H1 (cell line): Measurements from ENCODE around the gene SNCAIP. TPM values are rescaled to one million over a fixed set of nuclear protein-coding genes. Genes with fewer than 3 reads are reported as not detected.

ENCODE experiments used
- CTCF ChIA-PET: fragments of 300-600 bp; sonication (Branson Sonifier 250); formaldehyde crosslinking; loops from one replicate; lab custom pipeline; 2021; ENCODE audit not compliant: partially characterized antibody; lab: Charles Lee
- POLR2A ChIA-PET: fragments of 300-600 bp; sonication (Branson Sonifier 250); formaldehyde crosslinking; loops from one replicate; lab custom pipeline; 2021; ENCODE audit warnings: inconsistent platforms; ENCODE audit not compliant: partially characterized antibody; lab: Charles Lee
- DNase-seq, 2 experiments: peaks; one replicate each; pipeline versions ENCODE4 v3.0.0 to v3.0.0-alpha.2; 2010 to 2022; ENCODE audit warnings: low spot score in 2 of 2, low read depth in 1 of 2, mixed read lengths in 1 of 2
- FAIRE-seq: peaks from 2 replicates; lab custom pipeline; 2011; peaks lifted over from hg19 to GRCh38; lab: Jason Lieb, UNC
- H2AFZ ChIP-seq: 2 replicates; pipeline ENCODE4 v1.8.1; 2012; ENCODE audit warnings: low read length, inconsistent platforms
- H2AK5ac ChIP-seq: 2 replicates; pipeline ENCODE4 v1.6.1; 2013; ENCODE audit warnings: low read depth, low read length
- H2BK120ac ChIP-seq: replicated peaks from 2 replicates; pipeline ENCODE3; 2013; ENCODE audit warnings: low read depth, low read length, inconsistent platforms
- H2BK12ac ChIP-seq: 2 replicates; pipeline ENCODE4 v1.6.1; 2013; ENCODE audit warnings: low read depth, low read length
- H2BK15ac ChIP-seq: 2 replicates; pipeline ENCODE4 v1.6.1; 2013; ENCODE audit warnings: low read length
- H2BK20ac ChIP-seq: 2 replicates; pipeline ENCODE4 v1.6.1; 2013; ENCODE audit warnings: low read length
- H2BK5ac ChIP-seq: 2 replicates; pipeline ENCODE4 v1.6.1; 2013; ENCODE audit warnings: low read depth, low read length
- H3K14ac ChIP-seq: 2 replicates; pipeline ENCODE4 v1.6.1; 2013; ENCODE audit warnings: inconsistent platforms; ENCODE audit not compliant: insufficient read length
- H3K18ac ChIP-seq: 2 replicates; pipeline ENCODE4 v1.6.1; 2013; ENCODE audit warnings: low read length; ENCODE audit errors: extremely low read depth
- H3K23ac ChIP-seq: 2 replicates; pipeline ENCODE4 v1.6.1; 2013; ENCODE audit warnings: inconsistent platforms; ENCODE audit not compliant: insufficient read length
- H3K23me2 ChIP-seq: 2 replicates; pipeline ENCODE4 v1.6.1; 2013; ENCODE audit warnings: low read depth, low read length
- H3K27ac ChIP-seq: 2 replicates; pipeline ENCODE4 v1.6.1; 2011; ENCODE audit warnings: low read depth, low read length, inconsistent platforms
- H3K27me3 ChIP-seq, 4 experiments: replicated peaks in 1 of 4; 1 replicate in 1 of 4; 2 replicates in 3 of 4; pipeline versions ENCODE4 v1.6.1 to v1.8.1; 2011 to 2013; ENCODE audit warnings: low read length in 3 of 4, mild to moderate bottlenecking in 3 of 4, inconsistent platforms in 2 of 4, mixed read lengths in 2 of 4, moderate library complexity in 1 of 4; ENCODE audit not compliant: control insufficient read depth in 3 of 4, insufficient read depth in 3 of 4; ENCODE audit errors: extremely low read depth in 1 of 4
- H3K36me3 ChIP-seq, 4 experiments: 2 replicates each; pipeline versions ENCODE4 v1.6.1 to v1.8.1; 2011 to 2013; ENCODE audit warnings: mild to moderate bottlenecking in 4 of 4, low read length in 3 of 4, moderate library complexity in 2 of 4, control low read depth in 1 of 4, inconsistent platforms in 1 of 4; ENCODE audit not compliant: insufficient read depth in 4 of 4, control insufficient read depth in 2 of 4
- H3K4ac ChIP-seq: replicated peaks from 2 replicates; pipeline ENCODE3; 2013; ENCODE audit warnings: low read length, low read depth, mixed read lengths, inconsistent platforms; ENCODE audit not compliant: insufficient read length
- H3K4me1 ChIP-seq, 4 experiments: replicated peaks in 1 of 4; 1 replicate in 1 of 4; 2 replicates in 3 of 4; pipeline versions ENCODE4 v1.6.1 to v1.8.1; 2011 to 2013; ENCODE audit warnings: low read length in 3 of 4, inconsistent platforms in 2 of 4, mixed read lengths in 1 of 4; ENCODE audit not compliant: insufficient read depth in 4 of 4, control insufficient read depth in 3 of 4
- H3K4me2 ChIP-seq, 2 experiments: 2 replicates each; pipeline versions ENCODE4 v1.6.1 to v1.8.1; 2011 to 2013; ENCODE audit warnings: low read depth in 2 of 2, low read length in 2 of 2, control low read depth in 1 of 2, inconsistent platforms in 1 of 2, mild to moderate bottlenecking in 1 of 2; ENCODE audit not compliant: insufficient read depth in 1 of 2
- H3K4me3 ChIP-seq, 4 experiments: fragments of 200-600, 300-600 bp in 1 of 4; sonication (generic), shearing (Covaris generic), sonication (Bioruptor Twin) in 1 of 4; 2 replicates each; pipeline versions ENCODE4 v1.5.1 to v1.8.1; 2011 to 2016; ENCODE audit warnings: low read length in 4 of 4, low read depth in 3 of 4, control low read depth in 2 of 4, inconsistent platforms in 2 of 4, mild to moderate bottlenecking in 2 of 4, mixed read lengths in 1 of 4, moderate library complexity in 1 of 4; ENCODE audit not compliant: insufficient read depth in 2 of 4; ENCODE audit errors: extremely low read depth in 1 of 4
- H3K56ac ChIP-seq: replicated peaks from 2 replicates; pipeline ENCODE3; 2013; ENCODE audit warnings: low read depth, mild to moderate bottlenecking, mixed read lengths, low read length, inconsistent platforms; ENCODE audit not compliant: insufficient read length
- H3K79me1 ChIP-seq: 2 replicates; pipeline ENCODE4 v1.6.1; 2013; ENCODE audit warnings: low read depth, low read length, control low read depth
- H3K79me2 ChIP-seq, 2 experiments: 2 replicates each; pipeline versions ENCODE4 v1.6.1 to v1.8.1; 2012 to 2013; ENCODE audit warnings: low read length in 2 of 2, mild to moderate bottlenecking in 2 of 2, inconsistent platforms in 1 of 2; ENCODE audit not compliant: insufficient read depth in 2 of 2, control insufficient read depth in 1 of 2
- H3K9ac ChIP-seq, 4 experiments: replicated peaks in 1 of 4; 1 replicate in 1 of 4; 2 replicates in 3 of 4; pipeline versions ENCODE4 v1.6.1 to v1.8.1; 2011 to 2013; ENCODE audit warnings: low read depth in 3 of 4, low read length in 3 of 4, control low read depth in 2 of 4, mild to moderate bottlenecking in 2 of 4, moderate library complexity in 2 of 4, inconsistent platforms in 1 of 4; ENCODE audit errors: extremely low read depth in 1 of 4
- H3K9me3 ChIP-seq, 2 experiments: 2 replicates each; pipeline versions ENCODE4 v1.6.1 to v1.8.1; 2012 to 2013; ENCODE audit warnings: mild to moderate bottlenecking in 2 of 2, moderate library complexity in 2 of 2, control low read depth in 1 of 2, inconsistent platforms in 1 of 2, low read depth in 1 of 2, low read length in 1 of 2, mixed read lengths in 1 of 2; ENCODE audit not compliant: insufficient read depth in 2 of 2
- H4K20me1 ChIP-seq, 2 experiments: replicated peaks in 1 of 2; 2 replicates each; pipeline versions ENCODE3 to v1.8.1; 2011 to 2013; ENCODE audit warnings: inconsistent platforms in 2 of 2, low read length in 2 of 2, mild to moderate bottlenecking in 1 of 2; ENCODE audit not compliant: insufficient read depth in 2 of 2, control insufficient read depth in 1 of 2
- H4K5ac ChIP-seq: 2 replicates; pipeline ENCODE4 v1.6.1; 2013; ENCODE audit warnings: low read length, low read depth, mixed read lengths, inconsistent platforms; ENCODE audit not compliant: insufficient read length
- H4K8ac ChIP-seq: 2 replicates; pipeline ENCODE4 v1.8.0; 2013; ENCODE audit warnings: mild to moderate bottlenecking, moderate library complexity, low read length, inconsistent platforms; ENCODE audit not compliant: insufficient read depth; ENCODE audit errors: extremely low read depth
- H4K91ac ChIP-seq: replicated peaks from 2 replicates; pipeline ENCODE3; 2013; ENCODE audit warnings: low read length, mixed read lengths, inconsistent platforms; ENCODE audit not compliant: insufficient read length
- BACH1 ChIP-seq: IDR thresholded peaks from 2 replicates; pipeline ENCODE4 v1.6.1; 2012; ENCODE audit warnings: low read length, improper control_type of control experiment
- BCL11A ChIP-seq, 2 experiments: IDR thresholded peaks; one replicate each; pipeline ENCODE4 v1.6.1; 2011; ENCODE audit warnings: low read depth in 2 of 2, low read length in 2 of 2, mild to moderate bottlenecking in 2 of 2
- CBX5 ChIP-seq: fragments of 300-800, 300-1000 bp; sonication (generic); IDR thresholded peaks from 2 replicates; pipeline ENCODE4 v1.7.1; 2016; ENCODE audit warnings: antibody characterized with exemption, low read length, low read depth
- CHD1 ChIP-seq: IDR thresholded peaks from 2 replicates; pipeline ENCODE4 v1.6.1; 2012; ENCODE audit warnings: low read depth, low read length, improper control_type of control experiment
- NRF1 ChIP-seq: IDR thresholded peaks from 2 replicates; pipeline ENCODE4 v1.6.1; 2011; ENCODE audit warnings: mild to moderate bottlenecking, low read depth, low read length, improper control_type of control experiment
- RFX5 ChIP-seq: IDR thresholded peaks from 2 replicates; pipeline ENCODE4 v1.6.1; 2011; ENCODE audit warnings: low read depth, low read length, improper control_type of control experiment, borderline replicate concordance
- SIRT6 ChIP-seq: IDR thresholded peaks from one replicate; pipeline ENCODE4 v1.7.1; 2012; ENCODE audit warnings: low read length, inconsistent platforms
- SP1 ChIP-seq: IDR thresholded peaks from 2 replicates; pipeline ENCODE4 v1.6.1; 2011; ENCODE audit warnings: low read depth, low read length
- SRF ChIP-seq: IDR thresholded peaks from 2 replicates; pipeline ENCODE4 v1.6.1; 2011; ENCODE audit warnings: mild to moderate bottlenecking, low read depth, low read length, moderate library complexity
- SUZ12 ChIP-seq: fragments of 200-600 bp; sonication (generic); IDR thresholded peaks from 2 replicates; pipeline ENCODE4 v1.6.1; 2012; ENCODE audit warnings: mild to moderate bottlenecking, inconsistent platforms, low read length, moderate library complexity, mixed read lengths
- WGBS, 2 experiments: shearing (Covaris generic) in 1 of 2; methylation state at CpG; one replicate each; pipeline versions ENCODE4 v1.1.6 to v1.1.7; 2013 to 2015; ENCODE audit warnings: low lambda C conversion rate in 2 of 2, mixed read lengths in 2 of 2, inconsistent platforms in 1 of 2, low coverage in 1 of 2, missing lambda C conversion rate in 1 of 2; ENCODE audit not compliant: insufficient replicate concordance in 2 of 2, insufficient coverage in 1 of 2, insufficient read length in 1 of 2; ENCODE audit errors: extremely low coverage in 1 of 2, missing lambda C conversion rate in 1 of 2; 5-methylcytosine and 5-hydroxymethylcytosine counted together
- polyA plus RNA-seq, 7 experiments: library from polyadenylated mRNA; depleted of rRNA in 3 of 7; stranded (reverse) in 5 of 7; unstranded in 2 of 7; fragments of >200 nt in 5 of 7; fragments of 200-250 nt in 2 of 7; gene quantifications; 1 replicate in 5 of 7; 2 replicates in 1 of 7; 4 replicates in 1 of 7; pipeline versions ENCODE4 v1.2.1 to v1.2.3, GENCODE V29; 2011 to 2013; ENCODE audit warnings: missing spikeins in 2 of 7, mixed read lengths in 2 of 7
- total RNA-seq: library from RNA; stranded (reverse); fragmentation: NEBNext Ultra II Directional; extraction: Animal tissue kit (Norgen Biotek cat#: 25700); gene quantifications from 2 replicates; pipeline ENCODE4 v1.2.1, GENCODE V29; 2021
- TF ChIP-seq, protein P1 (sequence below): IDR thresholded peaks from 2 replicates; pipeline ENCODE4 v1.6.1; 2012; ENCODE audit warnings: inconsistent platforms
- TF ChIP-seq, protein P2 (sequence below), 3 experiments: IDR thresholded peaks; 1 replicate in 2 of 3; 2 replicates in 1 of 3; pipeline versions ENCODE4 v1.5.1 to v1.6.1; 2011; ENCODE audit warnings: low read length in 3 of 3, mild to moderate bottlenecking in 3 of 3, inconsistent platforms in 2 of 3, low read depth in 1 of 3, moderate library complexity in 1 of 3; ENCODE audit not compliant: insufficient read depth in 1 of 3; ENCODE audit errors: control extremely low read depth in 1 of 3

Gene SNCAIP
- total and polyA plus RNA-seq, 2 of the 8 experiments (the other 6 are each of a cell fraction or from before 2014, with no cell fraction given): 3.9 to 9.0 TPM

DNA sequence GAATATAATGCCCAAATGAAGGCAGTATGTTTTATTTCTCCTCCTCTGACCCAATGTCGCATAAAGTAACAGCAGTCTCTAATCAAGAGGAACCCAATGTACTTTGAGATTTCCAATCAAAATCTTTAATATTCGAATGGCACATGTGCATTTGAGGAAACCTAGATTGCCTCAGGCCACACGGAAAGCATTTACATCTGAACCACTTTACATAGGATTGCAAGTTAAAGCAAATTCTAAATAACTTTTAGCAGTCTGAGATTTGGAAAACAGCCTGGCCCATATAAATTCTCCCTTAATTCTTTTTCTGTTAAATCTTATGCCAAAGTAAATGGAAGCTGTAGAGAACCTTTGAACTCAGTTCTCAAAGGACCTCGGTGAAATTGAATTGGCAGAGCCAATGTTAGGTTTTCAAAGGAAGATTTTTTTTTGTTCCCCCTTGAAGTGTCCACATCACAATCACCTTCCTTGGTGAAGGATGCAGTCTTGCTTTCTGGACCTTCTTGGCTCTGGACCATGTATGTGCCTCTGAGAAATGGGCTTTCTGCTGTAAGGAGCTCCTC, 57.3 kb downstream of the SNCAIP start:
- H3K4ac ChIP-seq: no peak overlapping the region
- no peaks in the 10 kb centered on the region for H3K79me2 ChIP-seq
- no peak overlapping the region for H2BK15ac ChIP-seq
- peaks cover 2 to 12% (median 5%) of the 10 kb centered on the region in 4 experiments; a peak in 5 of 7 replicates for H3K4me1 ChIP-seq
- H2BK20ac ChIP-seq: no peak overlapping the region
- peak overlapping the region in 1 of 4 experiments; percentile 1; a peak in 1 of 8 replicates for H3K4me3 ChIP-seq
- H3K79me1 ChIP-seq: no peaks in the 10 kb centered on the region
- H2BK120ac ChIP-seq: no peak overlapping the region
- no peaks in the 10 kb centered on the region for H3K23me2 ChIP-seq
- POLR2A ChIA-PET: no interaction called here
- H3K9ac ChIP-seq: no peak overlapping the region
- CTCF ChIA-PET: interaction anchor here (1.1 to 2.1 kb wide), 4 partner anchors 9 to 174 kb away, joined by 3 to 7 read pairs (median 5); no protein-coding TSS in a partner anchor
- no peak overlapping the region for H4K5ac ChIP-seq
- no peak overlapping the region for H3K23ac ChIP-seq
- no peak overlapping the region for H2BK12ac ChIP-seq
- no peak overlapping the region for H3K56ac ChIP-seq
- H3K36me3 ChIP-seq: no peaks in the 10 kb centered on the region
- H2AK5ac ChIP-seq: no peak overlapping the region
- DNase-seq (no peak), FAIRE-seq (no peak)
- H2AFZ ChIP-seq: no peak overlapping the region
- WGBS, 2 experiments: 55% methylated on average over 4 of the region's 4 CpGs; no CpG with 5 or more reads in 1 of the 2 experiments
- H4K91ac ChIP-seq: no peak overlapping the region
- peak overlapping the region; percentile 7 to 23; a peak in 3 of 4 replicates for H3K4me2 ChIP-seq
- no peak overlapping the region for H3K27ac ChIP-seq
- no peak overlapping the region; the same call in none of the 2 replicates for H3K18ac ChIP-seq
- H3K9me3 ChIP-seq: no peaks in the 10 kb centered on the region
- no peaks in the 10 kb centered on the region for H4K20me1 ChIP-seq
- H3K14ac ChIP-seq: no peak overlapping the region
- no peaks in the 10 kb centered on the region for H3K27me3 ChIP-seq
- H4K8ac ChIP-seq: no peak overlapping the region
- no peak overlapping the region for H2BK5ac ChIP-seq
- TF ChIP-seq SRF (no peak), BCL11A (IDR thresholded peaks at IDR 0.05; ENCODE audit: low read depth in 2 of 2, low read length in 2 of 2) (no peak), NRF1 (no peak), CHD1 (no peak), SUZ12 (no peak), RFX5 (no peak), BACH1 (no peak), SP1 (no peak), SIRT6 (no peak), CBX5 (no peak)
- TF ChIP-seq, protein P1, sequence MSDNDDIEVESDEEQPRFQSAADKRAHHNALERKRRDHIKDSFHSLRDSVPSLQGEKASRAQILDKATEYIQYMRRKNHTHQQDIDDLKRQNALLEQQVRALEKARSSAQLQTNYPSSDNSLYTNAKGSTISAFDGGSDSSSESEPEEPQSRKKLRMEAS: no peak
- TF ChIP-seq, protein P2, sequence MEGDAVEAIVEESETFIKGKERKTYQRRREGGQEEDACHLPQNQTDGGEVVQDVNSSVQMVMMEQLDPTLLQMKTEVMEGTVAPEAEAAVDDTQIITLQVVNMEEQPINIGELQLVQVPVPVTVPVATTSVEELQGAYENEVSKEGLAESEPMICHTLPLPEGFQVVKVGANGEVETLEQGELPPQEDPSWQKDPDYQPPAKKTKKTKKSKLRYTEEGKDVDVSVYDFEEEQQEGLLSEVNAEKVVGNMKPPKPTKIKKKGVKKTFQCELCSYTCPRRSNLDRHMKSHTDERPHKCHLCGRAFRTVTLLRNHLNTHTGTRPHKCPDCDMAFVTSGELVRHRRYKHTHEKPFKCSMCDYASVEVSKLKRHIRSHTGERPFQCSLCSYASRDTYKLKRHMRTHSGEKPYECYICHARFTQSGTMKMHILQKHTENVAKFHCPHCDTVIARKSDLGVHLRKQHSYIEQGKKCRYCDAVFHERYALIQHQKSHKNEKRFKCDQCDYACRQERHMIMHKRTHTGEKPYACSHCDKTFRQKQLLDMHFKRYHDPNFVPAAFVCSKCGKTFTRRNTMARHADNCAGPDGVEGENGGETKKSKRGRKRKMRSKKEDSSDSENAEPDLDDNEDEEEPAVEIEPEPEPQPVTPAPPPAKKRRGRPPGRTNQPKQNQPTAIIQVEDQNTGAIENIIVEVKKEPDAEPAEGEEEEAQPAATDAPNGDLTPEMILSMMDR (IDR thresholded peaks at IDR 0.05; ENCODE audit: control extremely low read depth in 1 of 3, insufficient read depth in 1 of 3, low read depth in 1 of 3, low read length in 3 of 3): no peak
